ENCODE results near the gene TMEM94. TPM values are rescaled to one million over a fixed set of nuclear protein-coding genes. Genes with fewer than 3 reads are reported as not detected.

Gene TMEM94
- total RNA-seq, 1 donor from 2014 or later = 86.4 TPM

DNA sequence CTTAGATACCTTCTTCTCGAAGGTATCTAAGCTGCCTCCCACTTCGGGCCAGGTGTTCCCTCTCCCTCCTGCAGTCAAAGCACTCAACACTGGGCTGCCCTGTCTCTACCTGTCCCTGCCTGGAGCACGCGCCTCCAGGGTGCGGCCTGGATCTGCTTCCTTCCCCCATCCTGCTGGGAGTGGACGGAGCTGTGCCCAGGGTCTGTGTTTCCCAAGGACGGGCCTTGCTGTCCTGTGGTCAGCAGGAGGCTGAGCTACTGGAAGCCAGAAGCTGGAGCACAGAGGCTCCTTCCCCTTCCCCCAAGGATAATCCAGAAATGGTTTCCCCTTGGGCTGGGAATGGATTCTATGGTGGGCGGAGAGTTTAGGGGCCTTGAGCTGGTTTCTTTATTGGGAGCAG lies 85.8 kb downstream of the TMEM94 start:
- Histone ChIP-seq H3K36me3 (ENCODE audit: control insufficient read depth, insufficient read depth, low read length) (peaks cover 1% of the 10 kb centered on the region), H3K4me3 (ENCODE audit: low read depth, low read length) (no peak overlapping the region), H3K27me3 (ENCODE audit: control insufficient read depth, insufficient read depth, low read length) (no peaks in the 10 kb centered on the region)
- TF ChIP-seq, protein P1, sequence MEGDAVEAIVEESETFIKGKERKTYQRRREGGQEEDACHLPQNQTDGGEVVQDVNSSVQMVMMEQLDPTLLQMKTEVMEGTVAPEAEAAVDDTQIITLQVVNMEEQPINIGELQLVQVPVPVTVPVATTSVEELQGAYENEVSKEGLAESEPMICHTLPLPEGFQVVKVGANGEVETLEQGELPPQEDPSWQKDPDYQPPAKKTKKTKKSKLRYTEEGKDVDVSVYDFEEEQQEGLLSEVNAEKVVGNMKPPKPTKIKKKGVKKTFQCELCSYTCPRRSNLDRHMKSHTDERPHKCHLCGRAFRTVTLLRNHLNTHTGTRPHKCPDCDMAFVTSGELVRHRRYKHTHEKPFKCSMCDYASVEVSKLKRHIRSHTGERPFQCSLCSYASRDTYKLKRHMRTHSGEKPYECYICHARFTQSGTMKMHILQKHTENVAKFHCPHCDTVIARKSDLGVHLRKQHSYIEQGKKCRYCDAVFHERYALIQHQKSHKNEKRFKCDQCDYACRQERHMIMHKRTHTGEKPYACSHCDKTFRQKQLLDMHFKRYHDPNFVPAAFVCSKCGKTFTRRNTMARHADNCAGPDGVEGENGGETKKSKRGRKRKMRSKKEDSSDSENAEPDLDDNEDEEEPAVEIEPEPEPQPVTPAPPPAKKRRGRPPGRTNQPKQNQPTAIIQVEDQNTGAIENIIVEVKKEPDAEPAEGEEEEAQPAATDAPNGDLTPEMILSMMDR (IDR thresholded peaks at IDR 0.05; ENCODE audit: insufficient read depth, low read length, poor library complexity, severe bottlenecking) = no peak
- DNase-seq (ENCODE audit: low read depth) = no peak

DNA sequence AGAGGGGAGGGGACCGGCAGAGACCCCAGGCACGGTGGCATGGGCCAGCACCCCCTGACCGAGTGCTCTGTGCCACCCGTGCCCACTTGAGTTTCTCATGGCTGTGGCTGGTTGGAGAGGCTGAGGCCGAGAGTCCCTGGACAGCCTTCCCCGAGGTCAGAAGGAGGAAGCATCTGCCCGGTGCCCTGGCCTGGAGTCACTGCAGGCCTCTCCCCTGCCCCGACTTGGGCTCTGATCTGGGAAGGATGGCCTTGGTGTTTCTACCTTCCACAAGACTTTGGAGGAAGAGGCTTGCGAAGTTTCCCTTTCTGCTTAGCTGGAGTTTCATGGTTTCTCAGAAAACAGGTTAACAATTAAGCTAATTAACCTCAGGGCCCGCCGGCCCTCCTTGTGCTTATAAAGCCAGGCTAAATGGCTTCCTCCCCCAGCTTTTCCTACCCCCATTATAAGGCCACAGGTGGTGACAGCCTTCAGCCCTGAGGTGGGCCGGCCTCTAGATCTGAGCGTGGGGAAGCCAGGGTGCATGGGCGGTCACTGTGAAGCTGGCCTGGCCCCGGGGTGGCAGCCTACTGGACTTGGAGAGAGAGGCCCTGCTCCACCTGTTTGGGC lies 86.4 kb downstream of the TMEM94 start:
- no peak for DNase-seq (ENCODE audit: low read depth)
- TF ChIP-seq, protein P1 (IDR thresholded peaks at IDR 0.05; ENCODE audit: insufficient read depth, low read length, poor library complexity, severe bottlenecking) = no peak
- H3K27me3 ChIP-seq (ENCODE audit: control insufficient read depth, insufficient read depth, low read length) = no peaks in the 10 kb centered on the region
- peaks cover 1% of the 10 kb centered on the region for H3K36me3 ChIP-seq (ENCODE audit: control insufficient read depth, insufficient read depth, low read length)
- H3K4me3 ChIP-seq (ENCODE audit: low read depth, low read length) = no peak overlapping the region

DNA sequence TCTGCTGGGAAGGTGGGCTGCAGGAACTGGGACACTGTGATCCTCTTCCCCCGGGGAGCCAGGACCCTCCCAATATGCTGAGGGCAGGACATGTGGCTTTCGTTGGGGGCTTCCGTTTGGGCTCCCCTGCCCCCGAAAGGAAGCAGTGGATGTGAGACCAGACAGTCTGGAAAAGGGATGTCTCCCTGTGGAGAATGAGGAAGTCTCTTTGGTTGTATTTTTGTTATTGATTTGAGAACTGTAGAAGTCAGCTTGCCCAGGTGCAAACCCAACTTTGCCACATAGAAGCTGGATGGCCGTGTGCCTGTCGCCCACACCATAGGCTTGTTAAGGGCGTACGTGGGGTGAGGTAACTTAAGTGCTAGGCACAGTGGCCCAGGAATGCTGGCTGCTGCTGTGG lies 87.8 kb downstream of the TMEM94 start:
- peaks cover 1% of the 10 kb centered on the region for H3K36me3 ChIP-seq (ENCODE audit: control insufficient read depth, insufficient read depth, low read length)
- no peaks in the 10 kb centered on the region for H3K27me3 ChIP-seq (ENCODE audit: control insufficient read depth, insufficient read depth, low read length)
- TF ChIP-seq, protein P1 (IDR thresholded peaks at IDR 0.05; ENCODE audit: insufficient read depth, low read length, poor library complexity, severe bottlenecking) = no peak
- no peak overlapping the region for H3K4me3 ChIP-seq (ENCODE audit: low read depth, low read length)
- DNase-seq (ENCODE audit: low read depth) = no peak

DNA sequence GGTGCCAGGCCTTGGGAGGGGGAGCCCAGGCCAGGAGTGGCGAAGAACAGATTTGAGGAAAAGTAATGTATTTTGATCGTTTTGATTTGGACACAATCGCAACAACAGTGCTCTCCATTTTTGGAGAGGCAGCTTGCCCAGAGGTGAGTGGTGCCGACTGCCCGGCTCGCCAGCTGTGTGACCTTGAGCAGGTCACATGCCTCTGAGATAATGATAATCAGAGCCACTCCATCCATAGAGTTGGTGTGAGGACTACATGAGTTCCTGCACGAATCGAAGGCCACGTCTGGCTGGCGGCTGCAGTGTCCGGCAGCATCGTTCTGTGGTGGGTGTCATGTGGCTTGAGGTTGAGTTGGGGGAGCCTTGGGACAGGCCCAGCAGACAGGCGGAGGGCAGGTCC lies 89.7 kb downstream of the TMEM94 start:
- TF ChIP-seq, protein P1 (IDR thresholded peaks at IDR 0.05; ENCODE audit: insufficient read depth, low read length, poor library complexity, severe bottlenecking) = no peak
- Histone ChIP-seq H3K36me3 (ENCODE audit: control insufficient read depth, insufficient read depth, low read length) (peaks cover 1% of the 10 kb centered on the region), H3K27me3 (ENCODE audit: control insufficient read depth, insufficient read depth, low read length) (no peaks in the 10 kb centered on the region), H3K4me3 (ENCODE audit: low read depth, low read length) (no peak overlapping the region)
- no peak for DNase-seq (ENCODE audit: low read depth)

DNA sequence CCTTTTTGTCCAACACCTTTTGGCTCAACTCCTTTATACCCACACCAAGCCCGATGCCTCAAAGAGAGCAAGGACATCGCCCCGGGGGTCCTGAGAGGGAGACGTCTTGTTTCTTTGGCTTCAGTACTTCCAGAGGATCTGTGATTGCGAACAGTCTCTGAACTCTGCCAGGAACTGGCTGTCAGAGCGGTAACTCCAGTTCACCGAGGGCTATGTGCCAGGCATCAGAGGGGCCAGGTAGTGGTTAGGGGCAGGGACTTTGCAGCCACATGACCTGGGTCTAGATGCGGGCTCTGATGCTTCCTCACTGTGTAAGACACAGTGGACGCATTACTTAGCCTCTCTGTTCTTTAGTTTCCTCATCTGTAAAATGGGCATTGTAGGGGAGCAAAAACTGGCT lies 90.7 kb downstream of the TMEM94 start:
- Histone ChIP-seq H3K4me3 (ENCODE audit: low read depth, low read length) (no peak overlapping the region), H3K27me3 (ENCODE audit: control insufficient read depth, insufficient read depth, low read length) (no peaks in the 10 kb centered on the region), H3K36me3 (ENCODE audit: control insufficient read depth, insufficient read depth, low read length) (peaks cover 1% of the 10 kb centered on the region)
- TF ChIP-seq, protein P1 (IDR thresholded peaks at IDR 0.05; ENCODE audit: insufficient read depth, low read length, poor library complexity, severe bottlenecking) = no peak
- no peak for DNase-seq (ENCODE audit: low read depth)

DNA sequence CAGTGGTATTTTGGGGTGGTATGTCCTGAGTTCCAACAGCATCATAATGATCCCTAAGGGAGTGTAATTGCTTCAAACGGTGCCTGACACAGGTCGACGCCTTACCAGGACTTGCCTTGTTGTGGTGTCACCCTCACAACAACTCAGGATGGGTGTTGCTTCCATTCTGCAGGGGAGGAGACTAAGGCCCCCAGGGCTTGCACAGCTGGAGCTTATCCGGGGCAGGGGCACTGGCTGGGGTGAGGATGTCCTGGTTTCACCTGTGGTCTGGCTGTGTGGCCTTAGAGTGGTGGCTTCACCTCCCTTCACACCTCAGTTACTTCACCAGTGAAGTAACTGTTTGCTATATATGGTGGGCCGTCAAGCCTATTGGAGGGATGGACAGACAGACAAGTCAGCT lies 92.4 kb downstream of the TMEM94 start:
- peaks cover 1% of the 10 kb centered on the region for H3K36me3 ChIP-seq (ENCODE audit: control insufficient read depth, insufficient read depth, low read length)
- no peaks in the 10 kb centered on the region for H3K27me3 ChIP-seq (ENCODE audit: control insufficient read depth, insufficient read depth, low read length)
- TF ChIP-seq, protein P1 (IDR thresholded peaks at IDR 0.05; ENCODE audit: insufficient read depth, low read length, poor library complexity, severe bottlenecking) = no peak
- H3K4me3 ChIP-seq (ENCODE audit: low read depth, low read length) = no peak overlapping the region
- no peak for DNase-seq (ENCODE audit: low read depth)

All from kidney epithelial cell (primary cell).